ENCODE results near the gene THUMPD3. TPM values are rescaled to one million over a fixed set of nuclear protein-coding genes. Genes with fewer than 3 reads are reported as not detected.

The THUMPD3 gene
- total and polyA plus RNA-seq, 2 of the 13 experiments (the other 11 are each of a cell fraction or from before 2014, with no cell fraction given) = 31.2 to 44.1 TPM

DNA sequence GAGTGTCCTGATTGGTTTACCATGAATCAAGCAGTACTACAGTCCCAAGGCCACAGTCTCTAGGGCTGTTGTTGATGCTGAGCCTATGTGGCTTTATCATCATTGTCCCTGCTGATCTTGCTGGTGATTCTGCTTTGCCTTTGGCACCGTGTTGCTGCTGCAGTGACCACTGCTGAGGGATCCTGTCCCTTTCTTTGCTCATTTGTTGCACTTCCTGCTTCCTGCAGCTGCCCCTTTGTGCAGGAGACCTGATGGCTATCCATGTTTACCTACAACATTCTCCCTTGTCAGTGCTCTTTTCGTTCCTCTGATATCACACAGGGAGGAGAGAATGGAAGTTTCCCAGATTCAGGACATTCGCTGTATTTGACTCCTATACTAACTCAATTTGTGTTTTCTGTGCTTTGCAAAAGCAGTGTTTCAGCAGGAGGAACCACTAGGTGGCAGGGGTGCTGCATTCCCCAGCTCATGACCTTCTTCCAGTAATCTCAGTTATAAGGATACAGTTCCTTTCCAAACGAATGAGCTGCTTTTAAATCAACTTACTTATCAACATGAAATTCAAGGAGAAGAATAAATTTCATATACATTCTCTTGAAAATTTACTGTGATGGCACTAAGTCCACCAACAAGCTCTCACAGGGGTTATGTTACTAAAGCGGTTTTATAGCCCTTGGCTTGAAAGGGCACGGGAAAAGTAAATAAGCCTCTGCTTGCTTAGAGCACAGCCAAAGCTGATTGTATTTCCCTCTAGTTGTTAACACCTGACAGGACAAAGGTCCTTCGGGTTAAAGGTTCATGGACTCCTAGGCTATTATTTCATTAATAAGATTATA, 9.7 kb upstream of the THUMPD3 start (continued):
- TF ChIP-seq EP300 (IDR thresholded peaks at IDR 0.05; ENCODE audit: low read depth in 2 of 2, low read length in 2 of 2) (peak in 1 of 2 experiments; percentile 69; a peak in 2 of 4 replicates), EP300 (CRISPR knock-in tag; IDR thresholded peaks at IDR 0.05; ENCODE audit: borderline replicate concordance) (no peak), FOXK2 (IDR thresholded peaks at IDR 0.05) (0 out of 2 replicates have a peak, but pooled peaks have one; percentile 42), ZNF3 (CRISPR knock-in tag; IDR thresholded peaks at IDR 0.05) (no peak), ZNF704 (CRISPR knock-in tag; IDR thresholded peaks at IDR 0.05; ENCODE audit: borderline replicate concordance) (no peak), ZNF678 (CRISPR knock-in tag; IDR thresholded peaks at IDR 0.05) (no peak), HOXA3 (CRISPR knock-in tag; IDR thresholded peaks at IDR 0.05) (peak; percentile 40; the same call in 1 of the 2 replicates), ZNF7 (CRISPR knock-in tag; IDR thresholded peaks at IDR 0.05) (no peak), ZNF235 (CRISPR knock-in tag; IDR thresholded peaks at IDR 0.05; ENCODE audit: borderline replicate concordance) (no peak), ZSCAN22 (CRISPR knock-in tag; IDR thresholded peaks at IDR 0.05) (no peak), NFRKB (IDR thresholded peaks at IDR 0.05) (no peak), TP53 (CRISPR knock-in tag; conservative IDR thresholded peaks at IDR 0.05) (no peak), ZNF331 (CRISPR knock-in tag; IDR thresholded peaks at IDR 0.05) (peak; percentile 67), PHF8 (CRISPR knock-in tag; IDR thresholded peaks at IDR 0.05) (no peak), ZNF614 (CRISPR knock-in tag; IDR thresholded peaks at IDR 0.05; ENCODE audit: borderline replicate concordance) (0 out of 2 replicates have a peak, but pooled peaks have one; percentile 52)
- TF ChIP-seq, protein P1, sequence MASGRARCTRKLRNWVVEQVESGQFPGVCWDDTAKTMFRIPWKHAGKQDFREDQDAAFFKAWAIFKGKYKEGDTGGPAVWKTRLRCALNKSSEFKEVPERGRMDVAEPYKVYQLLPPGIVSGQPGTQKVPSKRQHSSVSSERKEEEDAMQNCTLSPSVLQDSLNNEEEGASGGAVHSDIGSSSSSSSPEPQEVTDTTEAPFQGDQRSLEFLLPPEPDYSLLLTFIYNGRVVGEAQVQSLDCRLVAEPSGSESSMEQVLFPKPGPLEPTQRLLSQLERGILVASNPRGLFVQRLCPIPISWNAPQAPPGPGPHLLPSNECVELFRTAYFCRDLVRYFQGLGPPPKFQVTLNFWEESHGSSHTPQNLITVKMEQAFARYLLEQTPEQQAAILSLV (CRISPR knock-in tag; IDR thresholded peaks at IDR 0.05; ENCODE audit: borderline replicate concordance) = no peak
- TF ChIP-seq, protein P2, sequence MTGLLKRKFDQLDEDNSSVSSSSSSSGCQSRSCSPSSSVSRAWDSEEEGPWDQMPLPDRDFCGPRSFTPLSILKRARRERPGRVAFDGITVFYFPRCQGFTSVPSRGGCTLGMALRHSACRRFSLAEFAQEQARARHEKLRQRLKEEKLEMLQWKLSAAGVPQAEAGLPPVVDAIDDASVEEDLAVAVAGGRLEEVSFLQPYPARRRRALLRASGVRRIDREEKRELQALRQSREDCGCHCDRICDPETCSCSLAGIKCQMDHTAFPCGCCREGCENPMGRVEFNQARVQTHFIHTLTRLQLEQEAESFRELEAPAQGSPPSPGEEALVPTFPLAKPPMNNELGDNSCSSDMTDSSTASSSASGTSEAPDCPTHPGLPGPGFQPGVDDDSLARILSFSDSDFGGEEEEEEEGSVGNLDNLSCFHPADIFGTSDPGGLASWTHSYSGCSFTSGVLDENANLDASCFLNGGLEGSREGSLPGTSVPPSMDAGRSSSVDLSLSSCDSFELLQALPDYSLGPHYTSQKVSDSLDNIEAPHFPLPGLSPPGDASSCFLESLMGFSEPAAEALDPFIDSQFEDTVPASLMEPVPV (CRISPR knock-in tag; IDR thresholded peaks at IDR 0.05) = no peak
- TF ChIP-seq, protein P3, sequence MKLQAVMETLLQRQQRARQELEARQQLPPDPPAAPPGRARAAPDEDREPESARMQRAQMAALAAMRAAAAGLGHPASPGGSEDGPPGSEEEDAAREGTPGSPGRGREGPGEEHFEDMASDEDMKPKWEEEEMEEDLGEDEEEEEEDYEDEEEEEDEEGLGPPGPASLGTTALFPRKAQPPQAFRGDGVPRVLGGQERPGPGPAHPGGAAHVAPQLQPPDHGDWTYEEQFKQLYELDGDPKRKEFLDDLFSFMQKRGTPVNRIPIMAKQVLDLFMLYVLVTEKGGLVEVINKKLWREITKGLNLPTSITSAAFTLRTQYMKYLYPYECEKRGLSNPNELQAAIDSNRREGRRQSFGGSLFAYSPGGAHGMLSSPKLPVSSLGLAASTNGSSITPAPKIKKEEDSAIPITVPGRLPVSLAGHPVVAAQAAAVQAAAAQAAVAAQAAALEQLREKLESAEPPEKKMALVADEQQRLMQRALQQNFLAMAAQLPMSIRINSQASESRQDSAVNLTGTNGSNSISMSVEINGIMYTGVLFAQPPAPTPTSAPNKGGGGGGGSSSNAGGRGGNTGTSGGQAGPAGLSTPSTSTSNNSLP (IDR thresholded peaks at IDR 0.05; ENCODE audit: low read depth, low read length) = no peak
- TF ChIP-seq, protein P4, sequence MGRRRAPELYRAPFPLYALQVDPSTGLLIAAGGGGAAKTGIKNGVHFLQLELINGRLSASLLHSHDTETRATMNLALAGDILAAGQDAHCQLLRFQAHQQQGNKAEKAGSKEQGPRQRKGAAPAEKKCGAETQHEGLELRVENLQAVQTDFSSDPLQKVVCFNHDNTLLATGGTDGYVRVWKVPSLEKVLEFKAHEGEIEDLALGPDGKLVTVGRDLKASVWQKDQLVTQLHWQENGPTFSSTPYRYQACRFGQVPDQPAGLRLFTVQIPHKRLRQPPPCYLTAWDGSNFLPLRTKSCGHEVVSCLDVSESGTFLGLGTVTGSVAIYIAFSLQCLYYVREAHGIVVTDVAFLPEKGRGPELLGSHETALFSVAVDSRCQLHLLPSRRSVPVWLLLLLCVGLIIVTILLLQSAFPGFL (CRISPR knock-in tag; IDR thresholded peaks at IDR 0.05) = no peak
- TF ChIP-seq, protein P5, sequence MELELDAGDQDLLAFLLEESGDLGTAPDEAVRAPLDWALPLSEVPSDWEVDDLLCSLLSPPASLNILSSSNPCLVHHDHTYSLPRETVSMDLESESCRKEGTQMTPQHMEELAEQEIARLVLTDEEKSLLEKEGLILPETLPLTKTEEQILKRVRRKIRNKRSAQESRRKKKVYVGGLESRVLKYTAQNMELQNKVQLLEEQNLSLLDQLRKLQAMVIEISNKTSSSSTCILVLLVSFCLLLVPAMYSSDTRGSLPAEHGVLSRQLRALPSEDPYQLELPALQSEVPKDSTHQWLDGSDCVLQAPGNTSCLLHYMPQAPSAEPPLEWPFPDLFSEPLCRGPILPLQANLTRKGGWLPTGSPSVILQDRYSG (CRISPR knock-in tag; IDR thresholded peaks at IDR 0.05) = no peak

Data from HepG2 (cell line).